Islet of Langerhans (tissue), 1 donor: ENCODE measurements around the gene PRKAR1B.

ENCODE experiments used
- FAIRE-seq: peaks from one replicate; lab custom pipeline; 2011; peaks lifted over from hg19 to GRCh38; lab: Jason Lieb, UNC

PRKAR1B gene

GRCh38 chr7:721619-722248, 5.3 kb downstream of the PRKAR1B start:
- no peak for FAIRE-seq

GRCh38 chr7:716636-717035, 10.4 kb downstream of the PRKAR1B start:
- no peak for FAIRE-seq

- FAIRE-seq, result no peak
Measured at GRCh38 chr7:716222-716621, 10.9 kb downstream of the PRKAR1B start.

GRCh38 chr7:714251-714671, 12.8 kb downstream of the PRKAR1B start:
- FAIRE-seq, result no peak

- no peak for FAIRE-seq
Measured at GRCh38 chr7:713488-714230, 13.4 kb downstream of the PRKAR1B start.

GRCh38 chr7:713139-713457, 14.0 kb downstream of the PRKAR1B start:
- FAIRE-seq, result no peak

GRCh38 chr7:712381-713138, 14.5 kb downstream of the PRKAR1B start:
- FAIRE-seq, result no peak

GRCh38 chr7:711922-712380, 15.1 kb downstream of the PRKAR1B start:
- no peak for FAIRE-seq

GRCh38 chr7:711093-711921, 15.8 kb downstream of the PRKAR1B start:
- FAIRE-seq, result no peak

- no peak for FAIRE-seq
Measured at GRCh38 chr7:710161-710560, 16.9 kb downstream of the PRKAR1B start.

GRCh38 chr7:707296-708000, 19.6 kb downstream of the PRKAR1B start:
- no peak for FAIRE-seq

- FAIRE-seq, result no peak
Measured at GRCh38 chr7:706721-707120, 20.4 kb downstream of the PRKAR1B start.

- no peak for FAIRE-seq
Measured at GRCh38 chr7:703049-703448, 24.0 kb downstream of the PRKAR1B start.

- no peak for FAIRE-seq
Measured at GRCh38 chr7:701086-701671, 25.9 kb downstream of the PRKAR1B start.

- FAIRE-seq, result no peak
Measured at GRCh38 chr7:699476-700170, 27.5 kb downstream of the PRKAR1B start.

- FAIRE-seq, result no peak
Measured at GRCh38 chr7:698515-699475, 28.3 kb downstream of the PRKAR1B start.

- FAIRE-seq, result no peak
Measured at GRCh38 chr7:696812-697551, 30.1 kb downstream of the PRKAR1B start.

GRCh38 chr7:696426-696811, 30.7 kb downstream of the PRKAR1B start:
- no peak for FAIRE-seq

GRCh38 chr7:693280-693679, 33.8 kb downstream of the PRKAR1B start:
- no peak for FAIRE-seq
